HG03457 (cell line): Measurements from ENCODE around the gene ACP4.
"Not testable (repeated sequence)": the region's sequence is repeated elsewhere in the genome, so short reads cannot be mapped to it uniquely, and the experiment has no call there.

Source experiments
- ATAC-seq: cut with Tn5 transposase; IDR thresholded peaks from one replicate; pipeline ENCODE4 v1.9.1; 2021; ENCODE audit warnings: moderate number of reproducible peaks; ENCODE audit not compliant: unreplicated experiment

ACP4 gene

DNA sequence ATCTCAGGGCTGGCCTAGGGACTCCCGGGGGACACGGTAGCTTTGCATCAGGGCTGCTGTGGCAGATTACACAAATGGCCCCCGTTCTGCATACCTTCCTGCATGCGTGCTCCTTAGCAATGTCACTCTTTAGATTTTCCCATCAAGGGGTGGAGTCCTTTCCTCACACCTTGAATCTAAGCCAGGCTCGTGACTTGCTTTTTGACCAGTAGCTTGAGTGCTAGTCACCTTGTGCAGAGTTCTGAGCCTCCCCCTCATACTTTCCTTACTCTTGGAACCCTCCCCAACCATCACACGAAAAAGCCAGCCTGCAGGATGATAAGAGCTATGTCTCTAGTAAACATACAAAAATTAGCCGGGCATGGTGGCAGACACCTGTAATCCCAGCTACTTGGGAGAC is 16.8 kb upstream of the ACP4 start:
- ATAC-seq, result not testable (repeated sequence)

DNA sequence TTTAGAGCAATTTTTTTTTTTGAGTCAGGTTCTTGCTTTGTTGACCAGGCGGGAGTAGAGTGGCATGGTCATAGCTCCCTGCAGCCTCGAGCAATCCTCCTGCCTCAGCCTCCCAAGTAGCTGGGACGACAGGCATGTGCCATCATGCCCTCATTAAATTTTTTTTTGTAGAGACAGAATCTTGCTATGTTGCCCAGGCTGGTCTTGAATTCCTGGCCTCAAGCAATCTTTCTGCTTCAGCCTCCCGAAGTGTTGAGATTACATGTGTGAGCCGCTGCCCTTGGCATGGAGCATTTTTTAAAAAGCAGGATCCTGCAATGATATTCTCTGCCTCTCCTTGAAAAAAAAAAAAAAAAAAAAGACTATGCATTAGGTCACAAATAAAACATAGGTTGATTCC is 14.1 kb upstream of the ACP4 start:
- no peak for ATAC-seq

- no peak for ATAC-seq
Measured at GRCh38 chr19:50777261-50777660, 13.0 kb upstream of the ACP4 start.

DNA sequence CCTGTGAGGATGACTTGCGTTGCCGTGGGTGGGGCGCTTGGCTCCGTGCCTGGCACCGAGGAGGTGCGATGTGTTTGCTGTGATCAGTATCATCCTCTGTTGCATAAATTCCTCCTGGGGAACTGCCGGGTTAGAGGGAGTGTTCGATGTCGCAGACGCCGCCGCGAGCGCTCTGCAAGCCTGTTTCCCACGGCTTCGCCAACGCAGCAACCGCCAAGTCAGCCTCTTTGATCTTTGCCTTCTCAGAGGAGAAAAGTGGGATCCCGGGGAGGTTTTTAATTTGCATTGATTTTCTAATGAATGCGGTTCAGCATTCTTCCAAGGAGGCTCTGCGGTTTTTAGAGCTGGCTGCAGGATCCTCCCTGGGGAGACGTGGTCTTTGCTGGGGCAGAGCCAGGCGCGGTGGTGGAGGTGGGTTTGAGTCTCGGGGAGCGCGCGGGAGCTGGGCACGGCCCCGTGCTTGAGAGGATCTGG is 12.3 kb upstream of the ACP4 start:
- ATAC-seq, result no peak

GRCh38 chr19:50778906-50779430 is 11.2 kb upstream of the ACP4 start:
- ATAC-seq, result no peak

- no peak for ATAC-seq
Measured at GRCh38 chr19:50779504-50780457, 10.4 kb upstream of the ACP4 start.

DNA sequence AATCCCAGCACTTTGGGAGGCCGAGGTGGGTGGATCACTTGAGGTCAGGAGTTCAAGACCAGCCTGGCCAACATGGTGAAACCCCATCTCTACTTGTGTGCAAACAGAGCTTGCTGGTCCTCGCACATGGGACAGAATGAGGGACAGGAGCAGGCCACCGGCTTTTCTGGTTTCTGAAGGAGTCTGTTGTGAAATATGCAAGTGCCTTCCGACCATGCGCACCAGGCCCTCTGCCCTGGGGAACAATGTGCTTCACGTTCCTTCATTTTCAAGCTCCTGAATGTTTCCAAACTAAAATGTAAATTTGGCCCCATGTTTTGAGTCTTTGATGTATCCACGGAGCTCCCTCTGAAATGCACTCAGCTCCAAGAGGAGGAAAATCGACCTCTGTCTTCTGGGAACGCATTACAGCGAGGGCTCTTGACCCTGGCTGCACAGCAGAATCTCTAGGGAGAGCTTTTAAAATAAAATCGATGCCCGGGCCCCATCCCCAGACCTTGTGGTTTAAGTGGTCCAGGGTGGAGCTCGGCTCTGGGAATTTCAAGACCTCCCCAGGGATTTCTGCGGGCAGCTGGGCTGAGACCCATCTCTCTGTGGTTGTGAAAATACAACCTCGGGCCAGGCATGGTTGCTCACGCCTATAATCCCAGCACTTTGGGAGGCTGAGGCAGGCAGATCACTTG is 9.3 kb upstream of the ACP4 start:
- no peak for ATAC-seq

DNA sequence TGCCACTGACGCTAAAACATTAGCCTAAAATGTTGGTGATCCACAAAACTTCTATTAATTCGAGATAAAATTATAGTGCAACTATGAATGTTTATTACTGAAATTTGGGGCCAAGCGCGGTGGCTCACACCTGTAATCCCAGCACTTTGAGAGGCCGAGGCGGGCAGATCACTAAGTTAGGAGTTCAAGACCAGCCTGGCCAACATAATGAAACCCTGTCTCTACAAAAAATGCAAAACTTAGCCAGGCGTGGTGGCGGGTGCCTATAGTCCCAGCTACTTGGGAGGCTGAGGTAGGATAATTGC is 6.4 kb upstream of the ACP4 start:
- not testable (repeated sequence) for ATAC-seq

GRCh38 chr19:50784710-50785109 is 5.5 kb upstream of the ACP4 start:
- ATAC-seq, result no peak

GRCh38 chr19:50785329-50785728 is 4.9 kb upstream of the ACP4 start:
- no peak for ATAC-seq

DNA sequence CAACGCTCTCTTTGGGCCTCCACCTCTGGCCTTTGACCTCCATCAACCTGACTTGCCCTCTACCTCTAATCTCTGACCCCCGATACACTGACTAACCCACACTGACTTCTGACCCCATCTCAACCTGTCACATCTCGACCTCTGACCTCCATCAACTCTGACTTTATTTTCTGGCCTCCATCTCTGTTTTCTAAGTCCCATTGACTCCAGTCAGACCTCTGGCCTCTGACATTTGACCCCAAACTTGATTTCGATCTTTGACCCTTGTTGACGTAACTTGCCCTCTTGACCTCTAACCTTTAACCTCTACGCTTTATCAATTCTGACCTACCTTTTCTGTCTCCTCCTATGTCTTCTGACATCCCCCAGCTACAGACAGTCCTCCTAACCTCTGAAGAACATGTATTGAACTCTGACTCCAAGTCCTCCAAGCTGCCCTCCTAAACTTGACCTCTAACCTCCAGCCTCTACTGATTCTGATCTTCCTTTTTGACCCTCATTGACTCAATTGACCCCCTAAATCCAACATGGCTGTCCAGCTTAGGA is 780 bp downstream of the ACP4 start:
- ATAC-seq, result no peak

DNA sequence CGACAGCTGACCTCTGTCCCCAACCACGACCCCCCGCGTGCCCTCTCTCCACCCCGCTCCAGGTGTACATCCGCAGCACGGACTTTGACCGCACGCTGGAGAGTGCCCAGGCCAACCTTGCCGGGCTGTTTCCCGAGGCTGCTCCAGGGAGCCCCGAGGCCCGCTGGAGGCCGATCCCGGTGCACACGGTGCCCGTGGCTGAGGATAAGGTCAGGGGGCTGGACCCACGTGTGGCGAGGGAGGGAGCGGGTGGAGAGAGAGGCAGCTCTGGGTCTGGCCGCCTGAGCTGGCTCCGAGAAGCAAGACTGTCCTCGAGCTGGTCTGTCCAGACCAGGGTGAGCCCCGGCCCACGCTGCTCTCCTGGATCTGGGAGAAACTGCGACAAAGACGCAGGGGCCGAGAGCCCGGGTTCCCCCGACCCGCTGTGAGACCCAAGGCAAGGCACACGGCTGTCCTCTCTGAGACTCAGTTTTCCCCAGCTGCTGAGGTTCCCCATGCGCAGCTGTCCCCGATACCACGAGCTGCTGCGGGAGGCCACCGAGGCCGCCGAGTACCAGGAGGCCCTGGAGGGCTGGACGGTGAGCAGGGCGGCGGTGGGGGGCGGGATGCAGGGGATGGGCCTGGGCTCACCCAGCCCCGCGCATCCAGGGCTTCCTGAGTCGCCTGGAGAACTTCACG is 1.5 kb downstream of the ACP4 start:
- no peak for ATAC-seq

- no peak for ATAC-seq
Measured at GRCh38 chr19:50792272-50793250, 2.3 kb downstream of the ACP4 start.

DNA sequence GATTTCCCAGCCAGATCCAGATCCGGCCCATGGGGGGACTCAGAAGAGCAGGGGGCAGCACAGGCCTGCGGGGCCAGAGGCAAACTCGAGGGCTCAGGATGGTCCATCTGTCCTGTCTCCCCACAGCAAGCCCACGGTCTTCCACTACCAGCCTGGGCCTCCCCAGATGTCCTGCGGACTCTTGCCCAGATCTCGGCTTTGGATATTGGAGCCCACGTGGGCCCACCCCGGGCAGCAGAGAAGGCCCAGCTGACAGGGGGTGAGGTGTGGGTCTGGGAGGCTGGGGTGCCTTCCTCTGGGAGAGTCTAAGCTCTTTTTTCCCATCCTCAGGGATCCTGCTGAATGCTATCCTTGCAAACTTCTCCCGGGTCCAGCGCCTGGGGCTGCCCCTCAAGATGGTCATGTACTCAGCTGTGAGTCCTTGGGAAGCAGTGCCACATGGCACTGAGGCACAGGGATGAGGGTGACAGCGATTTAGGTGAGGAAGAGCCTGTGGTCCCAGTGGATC is 3.4 kb downstream of the ACP4 start:
- ATAC-seq, result no peak

- no peak for ATAC-seq
Measured at GRCh38 chr19:50794074-50794875, 4.1 kb downstream of the ACP4 start.

- no peak for ATAC-seq
Measured at GRCh38 chr19:50794876-50795663, 4.9 kb downstream of the ACP4 start.

GRCh38 chr19:50795664-50796073 is 5.5 kb downstream of the ACP4 start:
- no peak for ATAC-seq

- no peak for ATAC-seq
Measured at GRCh38 chr19:50796128-50796633, 6.0 kb downstream of the ACP4 start.
